OCI-LY1 (cell line): ENCODE data around the gene SPAG9.

Source experiments
- H2AFZ ChIP-seq: fragments of 200-600 bp; sonication (generic), shearing (Covaris generic); 2 replicates; pipeline ENCODE4 v1.6.0; 2014; ENCODE audit warnings: antibody characterized with exemption, mild to moderate bottlenecking, low read length
- H3F3A ChIP-seq: fragments of 200-600 bp; sonication (generic), shearing (Covaris generic); 2 replicates; pipeline ENCODE4 v1.6.0; 2014; ENCODE audit warnings: mild to moderate bottlenecking, antibody characterized with exemption, low read length, moderate library complexity; ENCODE audit not compliant: insufficient read depth
- H3K27ac ChIP-seq: fragments of 200-600 bp; sonication (generic); 2 replicates; pipeline ENCODE4 v1.5.1; 2014; ENCODE audit warnings: low read length, mixed run types, mild to moderate bottlenecking, low read depth; ENCODE audit not compliant: poor library complexity, severe bottlenecking
- H3K27me3 ChIP-seq: fragments of 200-600 bp; sonication (generic); 2 replicates; pipeline ENCODE4 v1.6.0; 2014; ENCODE audit warnings: antibody characterized with exemption, mild to moderate bottlenecking, low read length, moderate library complexity; ENCODE audit not compliant: insufficient read depth
- H3K36me3 ChIP-seq: fragments of 200-600 bp; sonication (generic); 2 replicates; pipeline ENCODE4 v1.6.1; 2014; ENCODE audit warnings: mild to moderate bottlenecking, antibody characterized with exemption, low read length, moderate library complexity, mixed read lengths; ENCODE audit not compliant: insufficient read depth
- H3K4me1 ChIP-seq: fragments of 200-600 bp; sonication (generic); 2 replicates; pipeline ENCODE4 v1.5.1; 2014; ENCODE audit warnings: mild to moderate bottlenecking, low read length, moderate library complexity; ENCODE audit not compliant: insufficient read depth, severe bottlenecking
- H3K4me2 ChIP-seq: fragments of 200-600 bp; sonication (generic), shearing (Covaris generic); 2 replicates; pipeline ENCODE4 v1.6.1; 2014; ENCODE audit warnings: low read length
- H3K4me3 ChIP-seq: fragments of 200-600 bp; sonication (generic); 2 replicates; pipeline ENCODE4 v1.5.1; 2014; ENCODE audit warnings: low read length, low read depth, mild to moderate bottlenecking, mixed read lengths; ENCODE audit not compliant: poor library complexity, severe bottlenecking
- H3K79me2 ChIP-seq: fragments of 200-600 bp; shearing (Covaris generic); 2 replicates; pipeline ENCODE4 v1.6.1; 2016; ENCODE audit warnings: mixed run types, low read length, mixed read lengths; ENCODE audit not compliant: insufficient read depth
- H3K9ac ChIP-seq: fragments of 200-600 bp; sonication (generic), shearing (Covaris generic); 2 replicates; pipeline ENCODE4 v1.6.1; 2014; ENCODE audit warnings: mild to moderate bottlenecking, low read length, mixed read lengths
- H3K9me2 ChIP-seq: fragments of 200-600 bp; sonication (generic), shearing (Covaris generic); 2 replicates; pipeline ENCODE4 v1.6.1; 2014; ENCODE audit warnings: low read depth, mild to moderate bottlenecking, low read length, mixed read lengths
- H3K9me3 ChIP-seq: fragments of 200-600 bp; shearing (Covaris generic); 2 replicates; pipeline ENCODE4 v1.6.1; 2014; ENCODE audit warnings: low read length, mixed read lengths
- H4K20me1 ChIP-seq: fragments of 200-600 bp; sonication (generic), shearing (Covaris generic); 2 replicates; pipeline ENCODE4 v1.6.0; 2016; ENCODE audit warnings: mild to moderate bottlenecking, low read length; ENCODE audit not compliant: insufficient read depth
- CTCF ChIP-seq: fragments of 200-600 bp; sonication (generic), shearing (Covaris generic); IDR thresholded peaks from 2 replicates; pipeline ENCODE4 v1.5.1; 2017; ENCODE audit warnings: mild to moderate bottlenecking, antibody characterized with exemption, low read length, moderate library complexity, mixed read lengths
- EZH2 ChIP-seq: fragments of 200-600 bp; sonication (generic), shearing (Covaris generic); IDR thresholded peaks from 2 replicates; pipeline ENCODE4 v1.8.0; 2017; ENCODE audit warnings: borderline replicate concordance, mixed run types, mild to moderate bottlenecking, antibody characterized with exemption, low read length, moderate library complexity, mixed read lengths

The SPAG9 gene

GRCh38 chr17:50925296-50925891 is 195.3 kb downstream of the SPAG9 start:
- Histone ChIP-seq H3K79me2 (no peaks in the 10 kb centered on the region), H3K9me2 (no peaks in the 10 kb centered on the region), H3K4me2 (no peak overlapping the region), H3K9me3 (no peaks in the 10 kb centered on the region), H3F3A (no peaks in the 10 kb centered on the region), H3K4me1 (peaks cover 2% of the 10 kb centered on the region), H3K4me3 (no peak overlapping the region), H4K20me1 (no peaks in the 10 kb centered on the region), H2AFZ (no peak overlapping the region), H3K36me3 (no peaks in the 10 kb centered on the region), H3K9ac (no peak overlapping the region), H3K27me3 (peaks cover 7% of the 10 kb centered on the region; the same call in 1 of the 2 replicates), H3K27ac (no peak overlapping the region)
- TF ChIP-seq EZH2 (no peak), CTCF (no peak)

- Histone ChIP-seq H3K9ac (no peak overlapping the region), H3K9me2 (no peaks in the 10 kb centered on the region), H3K36me3 (no peaks in the 10 kb centered on the region), H3K4me3 (no peak overlapping the region), H2AFZ (no peak overlapping the region), H3F3A (no peaks in the 10 kb centered on the region), H3K27me3 (peaks cover 7% of the 10 kb centered on the region; the same call in 1 of the 2 replicates), H3K27ac (no peak overlapping the region), H3K79me2 (no peaks in the 10 kb centered on the region), H4K20me1 (no peaks in the 10 kb centered on the region), H3K4me2 (no peak overlapping the region), H3K9me3 (no peaks in the 10 kb centered on the region), H3K4me1 (peaks cover 2% of the 10 kb centered on the region)
- TF ChIP-seq EZH2 (no peak), CTCF (no peak)
Observed at GRCh38 chr17:50924800-50925199, 195.9 kb downstream of the SPAG9 start.

- Histone ChIP-seq H3K36me3 (no peaks in the 10 kb centered on the region), H3K4me2 (no peak overlapping the region), H3K4me1 (peaks cover 7% of the 10 kb centered on the region), H3F3A (no peaks in the 10 kb centered on the region), H2AFZ (no peak overlapping the region), H4K20me1 (no peaks in the 10 kb centered on the region), H3K27me3 (peaks cover 7% of the 10 kb centered on the region; the same call in 1 of the 2 replicates), H3K9me3 (no peaks in the 10 kb centered on the region), H3K27ac (no peak overlapping the region), H3K9ac (no peak overlapping the region), H3K79me2 (no peaks in the 10 kb centered on the region), H3K4me3 (no peak overlapping the region), H3K9me2 (no peaks in the 10 kb centered on the region)
- TF ChIP-seq EZH2 (no peak), CTCF (no peak)
Observed at GRCh38 chr17:50924300-50924699, 196.4 kb downstream of the SPAG9 start.
